Pancreas (tissue), 10 donors: Measurements from ENCODE around the gene NDUFS7. TPM values are rescaled to one million over a fixed set of nuclear protein-coding genes. Genes with fewer than 3 reads are reported as not detected.
"Not testable (repeated sequence)": the region's sequence is repeated elsewhere in the genome, so short reads cannot be mapped to it uniquely, and the experiment has no call there.

ENCODE experiments used
- ATAC-seq, 4 donors: fragments of 200-7000 bp; cut with Tn5 transposase; one replicate each; pipeline versions ENCODE4 v1.8.0 to v1.9.1; 2020; ENCODE audit warnings: mild to moderate bottlenecking in 4 of 4, moderate library complexity in 4 of 4
- DNase-seq, 6 donors: peaks; one replicate each; pipeline ENCODE4 v3.0.0-alpha.2; 2020
- FAIRE-seq: peaks from 2 replicates; lab custom pipeline; 2012; peaks lifted over from hg19 to GRCh38; lab: Jason Lieb, UNC
- H3K27ac ChIP-seq, 4 donors: fragments of 200-600 bp; sonication (generic); 1 replicate in 3 of 4; 2 replicates in 1 of 4; pipeline versions ENCODE4 v1.5.0 to v1.8.0; 2020
- H3K27me3 ChIP-seq, 4 donors: fragments of 200-600 bp; one replicate each; pipeline ENCODE4 v1.8.0; 2021
- H3K36me3 ChIP-seq, 3 donors: fragments of 200-600 bp; sonication (generic) in 1 of 3; one replicate each; pipeline versions ENCODE4 v1.5.0 to v1.8.0; 2020 to 2021
- H3K4me1 ChIP-seq, 3 donors: fragments of 200-600 bp; one replicate each; pipeline ENCODE4 v1.8.0; 2021
- H3K4me3 ChIP-seq, 4 donors: fragments of 200-600 bp; sonication (generic) in 2 of 4; one replicate each; pipeline versions ENCODE4 v1.5.0 to v1.8.0; 2020 to 2021
- H3K9me3 ChIP-seq, 4 donors: fragments of 200-600 bp; one replicate each; pipeline ENCODE4 v1.8.0; 2021
- WGBS, 2 donors: extraction: QIAGEN DNeasy Blood & Tissue Kit; methylation state at CpG; one replicate each; pipeline ENCODE4 v1.1.7; 2013; 5-methylcytosine and 5-hydroxymethylcytosine counted together
- intact Hi-C, 3 donors: fragments of 100-400 bp; cut with DNase I; formaldehyde crosslinking; loops; one replicate each; pipeline versions ENCODE4 v1.11.1 to v1.14.2; 2022
- polyA plus RNA-seq, 2 donors: library from polyadenylated mRNA; stranded (reverse); fragments of 200-250 nt; gene quantifications; one replicate each; pipeline ENCODE4 v1.2.3, GENCODE V29; 2013
- total RNA-seq, 6 donors: library from RNA; stranded (reverse); fragmentation: NEBNext Ultra II Directional in 4 of 6; extraction: Animal tissue kit (Norgen Biotek cat#: 25700) in 4 of 6; gene quantifications; one replicate each; pipeline versions ENCODE4 v1.2.1 to v1.2.4, GENCODE V29; 2021 to 2023
- TF ChIP-seq, protein P1 (sequence below), 4 donors: fragments of 200-600 bp; sonication (generic) in 3 of 4; IDR thresholded peaks; one replicate each; pipeline versions ENCODE4 v1.5.0 to v1.8.0; 2021; ENCODE audit warnings: antibody characterized with exemption in 4 of 4
- donor health status: healthy with polysubstance abuse.
- donor health status: DM: no; HTN: no; CAD: no; lungs with moderate emphysema.
- donor health status: DM: no; HTN: no; CAD: no.
- donor health status: control.
- donor health status: control.
- donor health status: Bipolar disorder and iron deficiency.
- donor health status: DM: yes; HTN: yes; CAD: no.
- donor health status: DM: no; HTN: no; CAD: no.
- donor health status: DM: no; HTN: no; CAD: no.
- donor health status: DM: yes; HTN: yes; CAD: no.

Gene NDUFS7
- total and polyA plus RNA-seq, 8 donors, result 32.1 to 70.8 (median 46.5) TPM

DNA sequence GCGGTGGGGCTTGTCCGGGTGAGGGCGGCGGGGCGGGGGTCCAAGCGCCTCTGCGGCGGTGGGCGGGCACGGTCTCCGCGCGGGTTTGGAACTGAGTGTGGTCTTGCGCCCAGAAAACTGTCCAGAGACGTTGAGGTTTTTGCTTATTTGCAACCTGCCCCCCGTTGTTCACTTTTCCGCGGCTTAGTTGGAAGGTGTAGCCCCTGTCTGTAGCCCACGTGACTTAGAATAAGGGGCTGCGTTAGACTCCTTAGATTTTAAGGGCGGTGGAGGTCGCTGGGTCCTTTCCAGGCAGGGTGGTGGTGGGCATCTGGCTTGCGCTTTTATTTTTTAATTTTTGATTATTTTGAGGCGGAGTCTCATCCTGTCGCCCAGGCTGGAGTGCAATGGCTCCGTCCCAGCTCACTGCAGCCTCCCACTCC lies 55.2 kb downstream of the NDUFS7 start:
- H3K4me1 ChIP-seq, result peaks cover 0 to 17% (median 6%) of the 10 kb centered on the region in 3 donors
- no peaks in the 10 kb centered on the region for H3K27me3 ChIP-seq
- peaks cover 11 to 34% (median 16%) of the 10 kb centered on the region in 3 donors for H3K36me3 ChIP-seq
- ATAC-seq (peak in 1 of 4 donors; percentile 1), DNase-seq (no peak), FAIRE-seq (no peak)
- H3K4me3 ChIP-seq, result peak overlapping the region; percentile 77 to 95 (median 80)
- WGBS, 2 donors, result 1% methylated on average over 26 of the region's 26 CpGs
- TF ChIP-seq, protein P1, sequence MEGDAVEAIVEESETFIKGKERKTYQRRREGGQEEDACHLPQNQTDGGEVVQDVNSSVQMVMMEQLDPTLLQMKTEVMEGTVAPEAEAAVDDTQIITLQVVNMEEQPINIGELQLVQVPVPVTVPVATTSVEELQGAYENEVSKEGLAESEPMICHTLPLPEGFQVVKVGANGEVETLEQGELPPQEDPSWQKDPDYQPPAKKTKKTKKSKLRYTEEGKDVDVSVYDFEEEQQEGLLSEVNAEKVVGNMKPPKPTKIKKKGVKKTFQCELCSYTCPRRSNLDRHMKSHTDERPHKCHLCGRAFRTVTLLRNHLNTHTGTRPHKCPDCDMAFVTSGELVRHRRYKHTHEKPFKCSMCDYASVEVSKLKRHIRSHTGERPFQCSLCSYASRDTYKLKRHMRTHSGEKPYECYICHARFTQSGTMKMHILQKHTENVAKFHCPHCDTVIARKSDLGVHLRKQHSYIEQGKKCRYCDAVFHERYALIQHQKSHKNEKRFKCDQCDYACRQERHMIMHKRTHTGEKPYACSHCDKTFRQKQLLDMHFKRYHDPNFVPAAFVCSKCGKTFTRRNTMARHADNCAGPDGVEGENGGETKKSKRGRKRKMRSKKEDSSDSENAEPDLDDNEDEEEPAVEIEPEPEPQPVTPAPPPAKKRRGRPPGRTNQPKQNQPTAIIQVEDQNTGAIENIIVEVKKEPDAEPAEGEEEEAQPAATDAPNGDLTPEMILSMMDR (IDR thresholded peaks at IDR 0.05), result no peak
- no peaks in the 10 kb centered on the region for H3K9me3 ChIP-seq
- intact Hi-C loops, result no loop called here
- H3K27ac ChIP-seq, result peak overlapping the region in 2 of 4 donors; percentile 87 to 89

DNA sequence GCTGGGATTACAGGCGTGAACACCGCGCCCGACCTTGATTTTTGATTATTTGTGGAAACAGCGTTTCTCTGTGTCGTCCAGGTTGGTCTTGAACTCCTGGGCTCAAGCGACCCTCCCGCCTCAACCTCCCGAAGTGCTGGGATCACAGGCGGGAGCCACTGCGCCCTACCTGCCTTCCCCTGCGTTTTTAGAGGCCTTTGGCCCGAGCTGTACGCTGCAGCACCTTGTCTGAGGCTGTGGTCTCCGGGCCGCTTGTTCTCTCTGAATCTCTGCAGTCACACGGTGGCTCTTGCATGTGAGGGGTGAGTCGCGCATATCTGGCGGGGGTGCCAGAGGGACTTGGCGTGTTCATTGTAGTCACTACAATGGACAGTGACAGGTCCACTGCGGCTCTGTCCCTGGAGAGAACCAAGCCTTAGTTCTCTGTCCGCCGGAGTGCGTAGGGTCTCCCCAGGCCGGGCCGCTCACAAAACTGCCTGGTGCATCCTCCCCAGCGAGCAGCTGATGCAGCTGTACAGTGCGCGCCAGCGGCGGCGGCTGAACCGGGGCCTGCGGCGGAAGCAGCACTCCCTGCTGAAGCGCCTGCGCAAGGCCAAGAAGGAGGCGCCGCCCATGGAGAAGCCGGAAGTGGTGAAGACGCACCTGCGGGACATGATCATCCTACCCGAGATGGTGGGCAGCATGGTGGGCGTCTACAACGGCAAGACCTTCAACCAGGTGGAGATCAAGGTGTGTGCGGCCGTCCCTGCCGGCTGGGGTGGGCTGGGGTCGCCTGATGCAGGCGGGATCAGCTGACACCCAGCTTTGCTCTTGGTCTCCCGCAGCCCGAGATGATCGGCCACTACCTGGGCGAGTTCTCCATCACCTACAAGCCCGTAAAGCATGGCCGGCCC lies 56.1 kb downstream of the NDUFS7 start:
- 72 to 74% methylated on average over 56 to 57 of the region's 57 CpGs for WGBS, 2 donors
- FAIRE-seq, result not testable (repeated sequence)
- intact Hi-C loops, result loop anchor here in 1 of 3 donors (10.0 kb wide), 1 partner anchor 75 kb away; the partner anchor contains the start of gene ADAMTSL5

GRCh38 chr19:1440418-1440801 lies 56.7 kb downstream of the NDUFS7 start:
- no peak overlapping the region for H3K4me3 ChIP-seq
- intact Hi-C loops, result loop anchor here in 1 of 3 donors (10.0 kb wide), 1 partner anchor 74 kb away; the partner anchor contains the start of gene ADAMTSL5
- TF ChIP-seq, protein P1 (IDR thresholded peaks at IDR 0.05), result no peak
- no peak overlapping the region for H3K27ac ChIP-seq
- 84 to 87% methylated on average over 15 of the region's 15 CpGs for WGBS, 2 donors
- peak in 1 of 6 donors; percentile 30 for DNase-seq
- peaks cover 0 to 19% (median 6%) of the 10 kb centered on the region in 3 donors for H3K4me1 ChIP-seq
- ATAC-seq, result no peak
- no peak for FAIRE-seq
- no peaks in the 10 kb centered on the region for H3K9me3 ChIP-seq
- no peaks in the 10 kb centered on the region for H3K27me3 ChIP-seq
- H3K36me3 ChIP-seq, result peaks cover 11 to 28% (median 16%) of the 10 kb centered on the region in 3 donors

More for the DNA sequence above, 56.1 kb downstream of the NDUFS7 start:
- not testable (repeated sequence) for H3K27me3 ChIP-seq, H3K9me3 ChIP-seq, H3K27ac ChIP-seq, ATAC-seq
- DNase-seq, result peak in 1 of 6 donors; percentile 44
- peak overlapping the region; percentile 77 to 95 (median 80) for H3K4me3 ChIP-seq
- H3K36me3 ChIP-seq, result peaks cover 11 to 29% (median 16%) of the 10 kb centered on the region in 3 donors
- peaks cover 0 to 17% (median 6%) of the 10 kb centered on the region in 3 donors for H3K4me1 ChIP-seq

GRCh38 chr19:1441022-1441426 lies 57.3 kb downstream of the NDUFS7 start:
- no peak overlapping the region for H3K4me3 ChIP-seq
- 85 to 90% methylated on average over 9 of the region's 9 CpGs for WGBS, 2 donors
- intact Hi-C loops, result loop anchor here in 1 of 3 donors (10.0 kb wide), 1 partner anchor 74 kb away; the partner anchor contains the start of gene ADAMTSL5
- H3K27ac ChIP-seq, result no peak overlapping the region
- FAIRE-seq (no peak), DNase-seq (no peak), ATAC-seq (no peak)
- TF ChIP-seq, protein P1 (IDR thresholded peaks at IDR 0.05), result no peak
- H3K36me3 ChIP-seq, result peaks cover 11 to 28% (median 16%) of the 10 kb centered on the region in 3 donors
- peaks cover 0 to 23% (median 6%) of the 10 kb centered on the region in 3 donors for H3K4me1 ChIP-seq
- H3K9me3 ChIP-seq, result no peaks in the 10 kb centered on the region
- no peaks in the 10 kb centered on the region for H3K27me3 ChIP-seq

GRCh38 chr19:1441677-1442438 lies 58.2 kb downstream of the NDUFS7 start:
- DNase-seq (peak in 1 of 6 donors; percentile 55), FAIRE-seq (no peak), ATAC-seq (no peak)
- peaks cover 11 to 28% (median 16%) of the 10 kb centered on the region in 3 donors for H3K36me3 ChIP-seq
- H3K4me1 ChIP-seq, result peaks cover 0 to 30% (median 6%) of the 10 kb centered on the region in 3 donors
- no peak overlapping the region for H3K4me3 ChIP-seq
- peaks cover 0 to 7% (median 2%) of the 10 kb centered on the region in 4 donors for H3K27me3 ChIP-seq
- WGBS, 2 donors, result 89 to 91% methylated on average over 25 of the region's 25 CpGs
- no peak overlapping the region for H3K27ac ChIP-seq
- intact Hi-C loops, result loop anchor here in 1 of 3 donors (10.0 kb wide), 1 partner anchor 73 kb away; the partner anchor contains the start of gene ADAMTSL5
- TF ChIP-seq, protein P1 (IDR thresholded peaks at IDR 0.05), result no peak
- H3K9me3 ChIP-seq, result no peaks in the 10 kb centered on the region
